PC-3 (cell line): ENCODE measurements around the gene PPY.

ENCODE experiments used
- CTCF ChIP-seq: fragments of 300-600 bp; sonication (generic); conservative IDR thresholded peaks from 2 replicates; pipeline ENCODE4 v1.5.1; 2017; ENCODE audit warnings: antibody characterized with exemption, low read depth, mild to moderate bottlenecking, low read length
- EZH2 ChIP-seq: fragments of 300-600 bp; sonication (generic); IDR thresholded peaks from one replicate; pipeline ENCODE4 v1.6.1; 2017; ENCODE audit warnings: antibody characterized with exemption, mild to moderate bottlenecking, low read length; ENCODE audit not compliant: unreplicated experiment
- EZH2phosphoT487 ChIP-seq: fragments of 300-600 bp; sonication (generic); IDR thresholded peaks from 2 replicates; pipeline ENCODE4 v1.6.1; 2018; ENCODE audit warnings: mild to moderate bottlenecking, antibody characterized with exemption, low read length, borderline replicate concordance

GRCh38 chr17:43956222-43956621 lies 13.9 kb upstream of the PPY start:
- TF ChIP-seq CTCF = no peak
- no peak for TF ChIP-seq EZH2
- TF ChIP-seq EZH2phosphoT487 = no peak
